GM23338 (cell line): ENCODE data around the gene GOLGA1.

Experiments used
- CREB1 ChIP-seq: fragments of 250-450 bp; sonication (Bioruptor Pico); IDR thresholded peaks from 2 replicates; pipeline ENCODE4 v1.5.0; 2020; ENCODE audit warnings: low read depth, mild to moderate bottlenecking, moderate library complexity
- CTCF ChIP-seq, 2 experiments: fragments of 200-600 bp in 1 of 2; sonication (generic) in 1 of 2; conservative IDR thresholded peaks; 2 replicates each; pipeline versions ENCODE4 v1.5.1 to v1.6.1; 2016 to 2017; ENCODE audit warnings: antibody characterized with exemption in 2 of 2, low read depth in 2 of 2, mild to moderate bottlenecking in 2 of 2, moderate library complexity in 1 of 2
- EZH2 ChIP-seq: fragments of 200-600 bp; sonication (generic); IDR thresholded peaks from one replicate; pipeline ENCODE4 v1.8.0; 2017; ENCODE audit warnings: antibody characterized with exemption, mild to moderate bottlenecking, low read depth; ENCODE audit not compliant: unreplicated experiment
- EZH2phosphoT487 ChIP-seq: fragments of 200-600 bp; sonication (generic); IDR thresholded peaks from one replicate; pipeline ENCODE4 v1.8.1; 2018; ENCODE audit warnings: antibody characterized with exemption; ENCODE audit not compliant: unreplicated experiment
- JUNB ChIP-seq: IDR thresholded peaks from one replicate; pipeline ENCODE4 v1.6.1; 2016; ENCODE audit warnings: antibody characterized with exemption; ENCODE audit not compliant: unreplicated experiment
- POLR2AphosphoS5 ChIP-seq: IDR thresholded peaks from 2 replicates; pipeline ENCODE4 v1.6.1; 2016; ENCODE audit warnings: antibody characterized with exemption, low read depth
- REST ChIP-seq: IDR thresholded peaks from one replicate; pipeline ENCODE4 v1.6.1; 2018; ENCODE audit warnings: antibody characterized with exemption; ENCODE audit not compliant: unreplicated experiment
- STAT1 ChIP-seq: IDR thresholded peaks from one replicate; pipeline ENCODE4 v1.6.1; 2016; ENCODE audit warnings: antibody characterized with exemption; ENCODE audit not compliant: unreplicated experiment
- ZNF331 ChIP-seq: fragments of 250-450 bp; sonication (Bioruptor Pico); IDR thresholded peaks from 2 replicates; pipeline ENCODE4 v1.5.0; 2020; ENCODE audit warnings: low read depth, mild to moderate bottlenecking, moderate library complexity
- ZNF462 ChIP-seq: fragments of 250-450 bp; sonication (Bioruptor Pico); IDR thresholded peaks from 2 replicates; pipeline ENCODE4 v1.5.0; 2020; ENCODE audit warnings: mild to moderate bottlenecking, moderate library complexity

GRCh38 chr9:124964604-124965003 is 23.7 kb upstream of the GOLGA1 start:
- TF ChIP-seq POLR2AphosphoS5: no peak
- no peak for TF ChIP-seq REST
- no peak for TF ChIP-seq CTCF (conservative IDR thresholded peaks at IDR 0.05; ENCODE audit: low read depth in 2 of 2)
- TF ChIP-seq EZH2: no peak
- TF ChIP-seq CREB1 (CRISPR knock-in tag): no peak
- TF ChIP-seq ZNF331 (CRISPR knock-in tag): no peak
- no peak for TF ChIP-seq ZNF462 (CRISPR knock-in tag)
- TF ChIP-seq JUNB: no peak
- no peak for TF ChIP-seq EZH2phosphoT487
- no peak for TF ChIP-seq STAT1
